DMS114 treated with DMSO at 0.1 percent for 48 hours (cell line): ENCODE data around the gene DMRTA1.
"Not testable (repeated sequence)": the region's sequence is repeated elsewhere in the genome, so short reads cannot be mapped to it uniquely, and the experiment has no call there.

Experiments
- DNase-seq: peaks from one replicate; lab custom pipeline; 2025; ENCODE audit not compliant: unreplicated experiment; lab: John Stamatoyannopoulos, UW

DMRTA1 gene, protein sequence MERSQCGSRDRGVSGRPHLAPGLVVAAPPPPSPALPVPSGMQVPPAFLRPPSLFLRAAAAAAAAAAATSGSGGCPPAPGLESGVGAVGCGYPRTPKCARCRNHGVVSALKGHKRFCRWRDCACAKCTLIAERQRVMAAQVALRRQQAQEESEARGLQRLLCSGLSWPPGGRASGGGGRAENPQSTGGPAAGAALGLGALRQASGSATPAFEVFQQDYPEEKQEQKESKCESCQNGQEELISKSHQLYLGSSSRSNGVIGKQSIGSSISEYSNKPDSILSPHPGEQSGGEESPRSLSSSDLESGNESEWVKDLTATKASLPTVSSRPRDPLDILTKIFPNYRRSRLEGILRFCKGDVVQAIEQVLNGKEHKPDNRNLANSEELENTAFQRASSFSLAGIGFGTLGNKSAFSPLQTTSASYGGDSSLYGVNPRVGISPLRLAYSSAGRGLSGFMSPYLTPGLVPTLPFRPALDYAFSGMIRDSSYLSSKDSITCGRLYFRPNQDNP

DNA sequence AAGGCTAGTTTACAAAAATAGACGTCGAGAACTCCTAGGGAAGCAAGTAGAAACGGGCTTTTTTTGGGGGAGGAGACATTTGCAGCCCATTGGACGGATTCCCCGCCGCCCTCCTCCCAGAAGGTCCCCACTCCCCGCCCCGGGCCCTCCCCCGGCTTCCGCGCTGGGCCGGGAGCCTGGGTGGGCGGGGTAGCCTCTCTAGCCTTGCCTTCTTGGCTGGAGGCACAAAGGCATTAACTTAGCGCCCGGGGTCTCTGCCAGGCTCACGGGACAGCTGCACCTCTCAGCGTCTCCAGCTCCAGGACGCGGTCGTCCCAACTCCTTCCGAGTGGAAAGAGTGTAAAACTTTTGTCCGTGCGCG is at the start of gene DMRTA1:
DMRTA1 (plus strand) TSS at position 236 of the 361 bp plus-strand sequence. CDS start 242 bp downstream, outside the sequence.
- DNase-seq = no peak

DNA sequence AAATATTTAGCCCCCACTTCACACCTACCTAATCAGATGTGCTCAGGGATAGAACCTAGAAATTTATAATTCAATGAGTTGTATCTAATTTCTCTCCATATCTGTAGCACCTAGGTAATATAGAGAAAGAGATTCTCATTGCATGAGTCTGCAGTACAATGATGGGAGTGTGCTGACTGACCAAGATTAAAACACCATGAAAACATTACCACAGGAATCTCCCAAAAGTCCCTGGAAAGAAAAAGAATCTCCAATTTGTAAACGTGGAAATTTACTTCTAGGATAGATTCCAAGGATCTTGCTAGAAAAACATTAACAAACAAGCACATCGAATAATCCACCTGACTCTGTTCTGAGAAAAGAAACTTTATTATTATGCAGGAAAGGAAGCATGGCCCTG is 45.0 kb upstream of the DMRTA1 start:
- DNase-seq = no peak

DNA sequence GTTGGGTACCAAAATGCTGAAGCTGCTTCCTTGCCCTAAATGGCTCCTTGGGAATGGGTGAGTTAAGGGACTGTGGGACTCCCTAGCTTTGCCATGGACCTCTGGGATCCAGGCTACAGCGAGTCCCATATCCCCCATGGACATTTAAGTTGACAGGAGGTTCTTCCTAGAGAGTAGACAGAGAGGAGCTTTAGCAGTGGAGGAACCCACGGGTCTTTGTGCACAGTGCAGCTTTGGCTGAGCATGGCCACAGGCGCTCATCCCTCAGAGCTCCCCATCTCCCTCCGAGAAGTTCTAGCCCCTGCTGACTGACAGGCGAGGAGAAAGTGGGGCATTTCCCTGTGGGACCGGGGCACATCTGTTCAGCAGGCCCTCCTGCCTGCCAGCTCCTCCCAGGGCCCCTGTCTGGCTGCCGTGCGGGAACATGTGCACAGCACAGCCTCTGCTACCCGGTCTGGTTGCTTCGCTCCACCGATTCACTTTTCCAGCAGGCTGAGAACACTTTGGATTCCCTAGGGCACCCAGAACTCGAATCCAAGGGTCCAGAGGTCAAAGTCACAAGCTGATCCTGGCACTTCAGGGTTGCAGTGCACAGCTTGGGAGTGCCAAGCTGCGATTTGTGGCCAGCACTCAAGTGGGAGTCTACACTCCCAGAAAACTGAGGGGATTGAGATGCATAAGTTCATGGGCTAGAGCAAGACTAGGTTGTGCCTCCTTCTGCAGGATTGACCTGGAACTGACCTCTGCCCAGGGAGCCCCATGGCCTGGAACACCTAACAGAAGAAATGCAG is 40.6 kb upstream of the DMRTA1 start:
- no peak for DNase-seq

DNA sequence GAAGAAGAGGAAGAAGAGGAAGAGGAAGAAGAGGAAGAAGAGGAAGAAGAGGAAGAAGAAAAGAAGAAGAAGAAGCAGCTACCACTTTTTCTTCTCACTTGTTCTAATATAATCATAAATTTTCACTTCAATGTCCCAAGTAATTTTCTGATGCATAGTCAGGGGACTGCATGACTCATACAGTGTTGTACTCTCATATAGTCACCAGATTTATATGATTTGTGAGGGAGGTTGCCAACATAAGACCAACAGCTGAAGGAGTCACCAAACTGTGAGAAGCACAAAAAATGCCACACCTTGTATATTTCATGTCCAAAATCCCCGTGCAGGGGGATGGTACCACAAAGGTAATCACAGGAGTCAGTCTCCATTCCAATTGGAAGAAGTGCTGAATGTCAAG is 32.7 kb upstream of the DMRTA1 start:
- no peak for DNase-seq

DNA sequence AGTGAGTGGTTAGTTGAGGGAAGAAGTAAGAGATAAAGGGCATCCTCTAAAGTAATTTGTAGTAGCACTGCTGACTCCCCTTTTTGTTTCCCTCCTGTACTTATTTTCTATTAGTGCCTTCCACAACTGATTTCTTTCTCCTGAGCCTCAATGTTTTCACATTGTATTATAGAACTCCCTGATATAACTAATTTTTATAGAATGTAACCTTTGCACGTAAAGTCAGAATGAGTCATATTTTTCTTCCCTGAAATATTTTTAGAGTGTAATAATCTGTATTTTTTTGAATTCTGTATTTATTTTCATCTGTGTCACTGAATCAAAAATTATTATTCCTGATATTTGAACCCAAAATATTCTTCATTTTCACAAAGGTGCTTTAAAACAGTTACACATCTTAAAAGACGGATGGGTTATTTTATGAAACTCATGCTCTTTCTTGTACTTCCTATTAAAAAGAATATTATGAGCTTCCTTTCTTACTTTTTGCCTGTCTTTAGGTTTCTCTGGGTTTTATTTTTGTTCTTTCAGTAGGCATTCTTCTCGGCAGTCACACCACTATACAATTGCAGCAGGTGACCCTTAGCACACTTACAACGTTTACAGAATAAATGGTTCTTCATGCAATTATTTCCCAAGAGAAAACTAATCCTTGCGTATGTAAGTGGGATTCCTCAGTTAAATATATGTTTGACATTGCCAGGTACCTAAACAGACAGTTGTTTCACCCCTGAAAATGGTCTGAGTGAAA is 30.5 kb upstream of the DMRTA1 start:
- DNase-seq = no peak

DNA sequence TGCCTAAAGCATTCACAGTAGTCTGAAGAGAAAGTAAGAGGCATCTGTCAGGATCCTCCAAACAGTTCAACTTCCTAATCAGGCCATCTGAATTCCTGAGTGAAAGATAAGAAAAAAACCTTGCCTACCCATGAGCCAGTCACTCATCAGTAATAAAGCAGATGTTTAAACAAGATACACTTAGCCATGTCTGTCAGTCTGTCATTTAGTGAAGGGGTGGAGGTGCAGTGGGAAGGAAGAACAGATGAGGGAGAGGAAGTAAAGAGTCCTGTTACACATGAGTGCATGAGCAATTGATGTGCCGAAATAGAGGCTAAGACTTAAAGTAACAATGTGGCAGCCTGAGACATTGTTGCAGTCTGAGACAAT is 29.9 kb upstream of the DMRTA1 start:
- no peak for DNase-seq

DNA sequence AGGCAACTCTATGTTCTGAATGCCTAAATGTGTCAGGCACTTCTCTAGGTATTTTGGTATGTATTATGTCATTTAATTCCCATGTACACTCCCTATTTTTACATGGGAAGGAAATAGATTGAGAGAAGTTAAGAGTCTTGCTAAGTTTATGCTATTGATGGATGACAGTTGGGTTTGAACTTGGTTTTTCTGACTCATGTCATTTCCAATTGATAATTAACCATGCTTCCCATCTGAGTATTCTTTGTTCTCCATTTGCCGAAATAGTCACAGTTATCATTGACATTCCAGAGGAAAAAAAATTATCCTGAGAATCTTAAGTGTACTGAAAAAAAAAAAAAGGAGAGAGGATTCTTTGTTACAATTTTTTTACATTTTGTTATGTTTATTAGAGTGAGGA is 23.1 kb upstream of the DMRTA1 start:
- DNase-seq = no peak

DNA sequence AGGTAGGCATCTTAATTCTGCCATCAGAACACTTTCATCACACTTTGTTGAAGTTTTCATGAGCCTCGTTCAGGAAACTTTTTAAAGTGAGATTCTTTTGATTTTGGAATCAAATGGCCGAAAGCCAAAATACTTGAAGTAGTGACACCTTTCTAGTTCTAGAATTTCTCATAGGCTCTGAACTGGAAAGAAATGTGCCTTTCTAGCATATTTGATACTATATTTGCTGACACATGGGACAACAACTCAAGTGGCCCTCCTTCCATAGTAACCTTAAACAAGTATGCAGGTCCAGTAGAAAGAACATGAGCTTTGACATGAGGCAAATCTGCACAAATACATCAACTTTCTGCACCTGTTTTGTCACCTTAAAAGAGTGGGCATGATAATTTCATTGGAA is 22.0 kb upstream of the DMRTA1 start:
- no peak for DNase-seq

DNA sequence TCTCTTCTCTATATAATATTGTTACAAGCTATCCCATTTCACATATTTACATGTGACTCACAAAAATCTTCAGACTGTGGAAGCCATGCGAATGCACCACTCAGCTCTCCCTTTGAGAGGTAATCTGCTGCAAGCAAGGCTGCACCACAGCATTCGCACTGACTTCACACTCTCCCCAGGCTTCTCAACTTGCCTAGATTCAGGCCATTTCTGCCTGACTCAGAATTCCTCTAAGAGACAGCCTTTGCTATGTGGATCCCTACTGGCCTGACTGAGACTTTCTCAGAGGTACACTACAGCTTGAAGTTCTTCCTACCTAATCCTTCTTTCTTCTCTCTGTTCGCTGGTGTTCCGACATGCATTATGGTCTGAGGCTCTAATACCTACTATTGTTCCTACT is 21.1 kb upstream of the DMRTA1 start:
- no peak for DNase-seq

DNA sequence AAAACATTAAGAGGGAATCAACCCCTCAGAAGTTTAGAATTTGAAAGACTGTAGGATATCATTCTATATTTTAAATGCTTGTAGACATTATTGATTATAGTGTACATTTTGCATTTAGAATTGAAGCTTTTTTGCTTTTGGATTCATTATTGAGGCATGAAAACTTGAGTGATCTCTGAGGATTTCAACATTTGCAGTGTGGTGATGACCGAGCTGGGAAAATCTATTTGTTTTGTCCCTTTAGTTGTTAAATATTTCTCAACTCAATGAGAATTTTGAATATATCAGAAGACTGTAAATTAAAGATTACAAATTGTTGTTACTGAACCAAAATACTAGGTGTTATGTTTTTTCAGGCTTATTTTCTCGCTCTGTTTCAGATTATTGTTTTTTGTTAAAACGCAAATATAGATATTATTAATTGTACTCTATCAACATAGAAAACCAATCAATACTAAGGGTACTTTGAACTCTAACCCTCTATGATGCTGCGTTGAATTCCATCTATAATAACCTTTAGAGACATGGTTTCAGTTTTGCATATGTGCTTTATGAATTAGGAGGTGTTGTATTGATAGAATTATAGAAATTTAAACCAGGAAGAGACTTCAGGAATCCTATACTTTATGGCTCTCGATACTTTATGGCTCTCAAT is 19.3 kb upstream of the DMRTA1 start:
- DNase-seq = no peak

DNA sequence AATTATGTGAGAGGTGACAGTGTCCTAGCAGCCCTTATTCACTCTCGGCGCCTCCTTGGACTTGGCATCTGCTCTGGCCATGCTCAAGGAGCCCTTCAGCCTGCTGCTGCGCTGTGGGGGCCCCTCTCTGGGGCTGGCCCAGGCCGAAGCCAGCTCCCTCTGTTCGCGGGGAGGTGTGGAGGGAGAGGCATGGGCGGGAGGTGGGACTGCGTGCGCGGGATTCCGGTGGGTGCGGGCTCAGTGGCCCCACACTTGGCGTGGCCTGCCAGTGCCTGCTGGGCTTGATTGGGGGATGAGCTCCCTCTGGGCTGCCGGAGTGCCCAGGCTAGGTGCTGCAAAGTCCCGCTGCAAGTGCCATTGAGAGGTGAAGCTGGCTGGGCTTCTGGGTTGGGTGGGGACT is 12.9 kb upstream of the DMRTA1 start:
- DNase-seq = no peak

DNA sequence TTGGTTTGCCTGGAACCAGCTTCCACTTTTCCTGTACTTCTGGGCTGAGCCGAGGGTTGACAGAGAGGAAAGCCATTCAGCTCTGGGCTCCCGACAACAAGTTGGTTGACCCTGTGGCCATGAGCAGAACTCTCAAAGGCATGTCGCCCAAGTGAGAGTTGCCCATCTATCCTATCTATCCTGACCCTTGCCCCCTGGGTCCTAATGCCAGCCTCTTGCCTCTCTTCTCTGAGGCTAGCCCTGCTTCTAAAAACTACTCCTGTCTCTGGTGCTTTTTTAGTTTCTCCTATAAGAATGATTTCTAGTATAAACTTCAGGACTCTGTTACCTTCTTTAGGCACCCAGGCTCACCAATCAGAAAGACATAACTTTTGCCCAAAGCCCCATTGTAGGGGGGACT is 11.4 kb upstream of the DMRTA1 start:
- DNase-seq = not testable (repeated sequence)

DNA sequence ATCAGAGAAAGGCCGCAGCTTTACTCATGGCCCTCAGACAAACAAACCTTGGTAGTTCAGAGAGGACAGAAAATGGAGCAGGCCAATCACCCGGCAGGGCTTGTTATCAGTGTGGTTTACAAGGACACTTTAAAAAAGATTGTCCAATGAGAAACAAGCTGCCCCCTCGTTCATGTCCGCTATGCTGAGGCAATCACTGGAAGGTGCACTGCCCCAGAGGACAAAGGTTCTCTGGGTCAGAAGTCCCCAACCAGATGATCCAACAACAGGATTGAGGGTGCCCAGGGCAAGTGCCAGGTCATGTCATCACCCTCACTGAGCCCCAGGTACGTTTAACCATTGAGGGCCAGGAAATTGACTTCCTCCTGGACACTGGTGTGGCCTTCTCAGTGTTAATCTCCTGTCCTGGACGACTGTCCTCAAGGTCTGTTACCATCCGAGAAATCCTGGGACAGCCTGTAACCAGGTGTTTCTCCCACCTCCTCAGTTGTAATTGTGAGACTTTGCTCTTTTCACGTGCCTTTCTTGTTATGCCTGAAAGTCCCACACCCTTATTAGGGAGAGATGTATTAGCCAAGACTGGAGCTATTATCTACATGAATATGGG is 9.1 kb upstream of the DMRTA1 start:
- not testable (repeated sequence) for DNase-seq

DNA sequence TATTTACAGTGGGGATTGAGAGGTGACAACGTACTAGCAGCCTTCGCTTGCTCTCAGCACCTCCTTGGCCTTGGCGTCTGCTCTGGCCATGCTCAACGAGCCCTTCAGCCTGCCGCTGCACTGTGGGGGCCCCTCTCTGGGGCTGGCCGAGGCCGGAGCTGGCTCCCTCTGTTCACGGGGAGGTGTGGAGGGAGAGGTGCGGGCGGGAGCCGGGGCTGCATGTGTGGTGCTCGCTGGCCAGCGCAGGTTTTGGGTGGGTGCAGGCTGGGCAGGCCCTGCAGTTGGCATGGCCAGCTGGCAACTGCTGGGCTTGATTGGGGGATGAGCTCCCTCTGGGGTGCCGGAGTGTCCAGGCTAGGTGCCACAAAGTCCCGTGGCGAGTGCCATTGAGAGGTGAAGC is 5.8 kb upstream of the DMRTA1 start:
- DNase-seq = no peak

DNA sequence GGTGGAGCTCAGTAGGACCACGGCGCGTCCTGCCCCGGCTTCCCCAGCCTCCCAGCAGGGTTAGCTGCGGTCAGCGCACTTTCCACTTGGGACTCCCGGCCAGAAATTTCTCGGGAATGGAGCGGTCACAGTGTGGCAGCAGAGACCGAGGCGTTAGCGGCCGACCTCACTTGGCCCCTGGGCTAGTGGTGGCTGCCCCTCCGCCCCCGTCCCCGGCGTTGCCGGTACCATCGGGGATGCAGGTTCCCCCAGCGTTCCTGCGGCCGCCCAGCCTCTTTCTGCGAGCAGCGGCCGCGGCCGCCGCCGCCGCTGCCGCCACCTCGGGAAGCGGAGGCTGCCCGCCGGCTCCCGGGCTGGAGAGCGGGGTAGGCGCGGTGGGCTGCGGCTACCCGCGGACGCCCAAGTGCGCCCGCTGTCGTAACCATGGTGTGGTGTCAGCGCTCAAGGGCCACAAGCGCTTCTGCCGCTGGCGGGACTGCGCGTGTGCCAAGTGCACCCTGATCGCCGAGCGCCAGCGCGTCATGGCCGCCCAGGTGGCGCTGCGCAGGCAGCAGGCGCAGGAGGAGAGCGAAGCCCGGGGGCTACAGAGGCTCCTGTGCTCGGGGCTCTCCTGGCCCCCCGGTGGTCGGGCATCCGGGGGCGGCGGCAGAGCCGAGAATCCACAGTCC is 460 bp downstream of the DMRTA1 start:
- DNase-seq = no peak

DNA sequence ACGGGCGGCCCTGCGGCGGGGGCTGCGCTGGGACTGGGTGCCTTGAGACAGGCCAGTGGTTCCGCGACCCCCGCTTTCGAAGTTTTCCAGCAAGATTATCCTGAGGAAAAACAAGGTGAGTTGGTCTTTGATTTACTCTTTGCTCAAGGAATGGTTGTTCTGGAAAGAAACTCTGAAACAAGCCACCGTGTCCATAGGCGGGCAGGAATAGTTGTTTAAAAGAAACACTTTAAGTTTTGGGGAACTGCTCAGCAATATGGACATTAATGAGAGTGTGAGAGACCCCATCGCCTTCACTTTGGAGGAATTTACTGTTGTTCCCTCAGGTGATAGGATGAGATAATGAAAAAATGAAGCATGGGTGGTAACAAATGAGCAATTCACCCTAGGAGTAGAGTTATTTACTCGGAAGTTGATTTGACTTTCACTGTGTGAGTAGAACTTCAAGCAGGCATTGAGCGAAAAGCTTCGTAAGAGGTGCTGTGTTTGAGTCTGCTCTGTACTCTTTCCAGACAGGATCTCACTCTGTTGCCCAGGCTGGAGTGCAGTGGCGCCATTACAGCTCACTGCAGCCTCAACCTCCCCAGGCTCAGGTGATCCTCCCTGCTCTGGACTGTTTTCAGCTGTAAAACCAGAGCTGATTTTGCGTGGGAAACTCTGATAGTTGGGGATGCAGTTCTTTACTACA is 1.1 kb downstream of the DMRTA1 start:
- DNase-seq = no peak

DNA sequence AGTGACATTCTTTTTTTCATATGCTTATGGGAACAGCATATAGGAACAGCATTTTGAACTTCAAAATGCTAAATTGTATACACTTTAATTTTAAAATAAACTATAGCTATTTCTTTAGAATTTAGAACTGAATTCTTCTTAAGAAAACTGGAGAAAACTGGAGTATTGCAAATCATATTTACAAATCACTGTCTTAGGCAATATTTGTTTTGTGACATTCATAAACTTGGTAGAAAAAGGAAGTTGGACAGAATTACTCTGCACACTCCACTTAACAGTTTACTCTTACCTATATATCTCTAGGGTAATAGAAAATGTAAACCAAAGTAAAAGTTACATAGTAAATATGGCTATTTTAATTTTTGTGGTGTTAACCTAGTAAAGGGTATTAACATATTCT is 3.1 kb downstream of the DMRTA1 start:
- DNase-seq = no peak

DNA sequence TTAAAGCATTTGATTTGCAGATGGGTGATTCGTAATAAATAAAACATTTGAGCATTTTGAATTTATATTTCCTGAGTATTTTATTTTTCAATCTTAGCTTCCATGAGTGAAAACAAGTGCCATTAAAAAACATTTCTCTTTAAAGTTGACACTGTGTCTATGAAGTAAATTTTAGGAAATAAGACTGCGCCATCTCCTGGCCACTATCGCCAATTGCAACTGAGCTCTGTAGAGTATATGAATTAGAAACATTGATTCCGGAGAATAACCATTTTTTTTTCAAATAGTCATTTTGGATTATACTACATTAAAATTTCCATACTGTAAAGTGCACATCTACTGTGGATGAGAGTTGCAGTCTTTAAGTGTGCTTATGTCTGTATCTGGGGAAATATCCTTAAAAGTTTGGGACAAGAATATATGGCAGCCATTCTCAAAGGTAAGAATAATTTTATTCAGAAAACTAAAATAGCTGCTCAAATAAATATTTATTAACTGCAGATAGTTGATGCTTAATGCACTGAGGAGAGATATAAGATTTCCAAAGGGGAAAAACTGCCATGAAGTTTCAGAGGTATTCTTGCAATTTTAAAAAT is 5.9 kb downstream of the DMRTA1 start:
- DNase-seq = peak; percentile 21

DNA sequence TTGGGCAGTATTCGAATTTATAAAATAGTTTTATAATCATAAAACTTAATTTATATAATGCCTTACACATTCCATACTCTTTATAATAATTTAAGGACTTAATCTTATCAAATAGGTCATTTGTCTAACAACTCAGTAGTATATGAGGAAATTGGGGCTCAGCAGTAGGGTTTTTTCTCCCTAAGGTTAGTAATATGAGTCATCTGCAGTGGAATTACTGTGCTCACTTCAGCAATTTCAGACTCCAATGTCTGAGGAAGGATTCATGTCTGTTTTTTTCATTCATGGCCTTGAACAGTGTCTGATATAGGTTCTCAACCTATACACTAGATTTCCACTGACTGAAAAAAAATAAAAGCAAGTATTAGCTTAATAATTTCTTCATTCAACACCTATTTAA is 7.4 kb downstream of the DMRTA1 start:
- DNase-seq = no peak
